AG04450 (cell line): ENCODE data around the gene TENT5C. TPM values are rescaled to one million over a fixed set of nuclear protein-coding genes. Genes with fewer than 3 reads are reported as not detected.

Source experiments
- CTCF ChIA-PET: fragments of 300-600, 350-600 bp; formaldehyde crosslinking; extraction: SDS; loops from one replicate; lab custom pipeline; 2022; ENCODE audit warnings: antibody characterized with exemption, inconsistent platforms; lab: Charles Lee
- POLR2A ChIA-PET: fragments of 350-600 bp; formaldehyde crosslinking; extraction: SDS; loops from one replicate; lab custom pipeline; 2021; ENCODE audit warnings: antibody characterized with exemption, inconsistent platforms; lab: Yijun Ruan, JAX
- DNase-seq: peaks from one replicate; pipeline ENCODE4 v3.0.0-alpha.2; 2011; ENCODE audit warnings: low read depth, low spot score
- H3K27ac ChIP-seq: one replicate; pipeline ENCODE4 v1.5.1; 2012; ENCODE audit warnings: low read depth, low read length, control low read depth
- H3K27me3 ChIP-seq: one replicate; pipeline ENCODE4 v1.6.0; 2012; ENCODE audit warnings: low read length; ENCODE audit not compliant: control insufficient read depth, insufficient read depth
- H3K4me3 ChIP-seq: 2 replicates; pipeline ENCODE4 v1.5.1; 2011; ENCODE audit warnings: mild to moderate bottlenecking, low read depth, low read length, control low read depth
- H3K9me3 ChIP-seq: 2 replicates; pipeline ENCODE4 v1.5.1; 2012; ENCODE audit warnings: low read length; ENCODE audit not compliant: control insufficient read depth, insufficient read depth
- CTCF ChIP-seq: IDR thresholded peaks from 2 replicates; pipeline ENCODE4 v1.5.1; 2011; ENCODE audit warnings: low read depth, low read length, control low read depth, inconsistent platforms
- polyA plus RNA-seq: library from polyadenylated mRNA; depleted of rRNA; stranded (reverse); fragments of >200 nt; gene quantifications from 2 replicates; pipeline ENCODE4 v1.2.3, GENCODE V29; 2011

TENT5C gene
- polyA plus RNA-seq, 1 experiment = 29.2 TPM

GRCh38 chr1:117564227-117565075 is 41.4 kb upstream of the TENT5C start:
- ChIA-PET CTCF (no interaction called here), POLR2A (no interaction called here)
- Histone ChIP-seq H3K9me3 (no peaks in the 10 kb centered on the region), H3K27me3 (peaks cover 17% of the 10 kb centered on the region), H3K27ac (no peak overlapping the region), H3K4me3 (no peak overlapping the region)
- TF ChIP-seq CTCF = no peak
- DNase-seq = no peak

GRCh38 chr1:117565076-117565556 is 40.7 kb upstream of the TENT5C start:
- POLR2A ChIA-PET = no interaction called here

GRCh38 chr1:117565745-117566455 is 39.9 kb upstream of the TENT5C start:
- Histone ChIP-seq H3K4me3 (no peak overlapping the region), H3K9me3 (no peaks in the 10 kb centered on the region), H3K27me3 (peaks cover 14% of the 10 kb centered on the region), H3K27ac (no peak overlapping the region)
- no peak for DNase-seq
- ChIA-PET CTCF (no interaction called here), POLR2A (no interaction called here)
- TF ChIP-seq CTCF = no peak

More at GRCh38 chr1:117565076-117565556, 40.7 kb upstream of the TENT5C start:
- Histone ChIP-seq H3K9me3 (no peaks in the 10 kb centered on the region), H3K27ac (no peak overlapping the region), H3K4me3 (no peak overlapping the region), H3K27me3 (peaks cover 17% of the 10 kb centered on the region)
- TF ChIP-seq CTCF = no peak
- CTCF ChIA-PET = no interaction called here
- DNase-seq = no peak

GRCh38 chr1:117566556-117566955 is 39.3 kb upstream of the TENT5C start:
- no peak overlapping the region for H3K4me3 ChIP-seq
- POLR2A ChIA-PET = no interaction called here
- CTCF ChIA-PET = no interaction called here
- DNase-seq = no peak
- TF ChIP-seq CTCF = no peak
- H3K27me3 ChIP-seq = peaks cover 19% of the 10 kb centered on the region
- no peak overlapping the region for H3K27ac ChIP-seq
- no peaks in the 10 kb centered on the region for H3K9me3 ChIP-seq

- Histone ChIP-seq H3K27ac (no peak overlapping the region), H3K27me3 (peaks cover 17% of the 10 kb centered on the region), H3K4me3 (no peak overlapping the region), H3K9me3 (no peaks in the 10 kb centered on the region)
- POLR2A ChIA-PET = no interaction called here
- DNase-seq = no peak
- TF ChIP-seq CTCF = no peak
- CTCF ChIA-PET = interaction anchor here (2.0 kb wide), 1 partner anchor 33 kb away, joined by 9 read pairs; no protein-coding TSS in a partner anchor
These were observed 38.4 kb upstream of the TENT5C start for GRCh38 chr1:117567435-117567834.
